HG02763 (cell line): ENCODE results near the gene CCT6B.

Source experiments
- ATAC-seq: cut with Tn5 transposase; IDR thresholded peaks from one replicate; pipeline ENCODE4 v1.9.1; 2021; ENCODE audit warnings: mild to moderate bottlenecking, moderate library complexity; ENCODE audit not compliant: unreplicated experiment

Gene CCT6B

GRCh38 chr17:34892461-34893249 lies 68.6 kb downstream of the CCT6B start:
- no peak for ATAC-seq

- ATAC-seq: no peak
These were observed 74.4 kb downstream of the CCT6B start for GRCh38 chr17:34886831-34887230.

- ATAC-seq: no peak
These were observed 76.2 kb downstream of the CCT6B start for GRCh38 chr17:34885076-34885475.

GRCh38 chr17:34884597-34884996 lies 76.7 kb downstream of the CCT6B start:
- ATAC-seq: no peak

GRCh38 chr17:34883106-34884000 lies 77.9 kb downstream of the CCT6B start:
- no peak for ATAC-seq

- no peak for ATAC-seq
These were observed 82.1 kb downstream of the CCT6B start for GRCh38 chr17:34879146-34879545.
